OCI-LY3 (cell line): Measurements from ENCODE around the gene MYH10.

Experiments
- H2AFZ ChIP-seq: fragments of 200-600, 300-600 bp; shearing (Covaris generic); 2 replicates; pipeline ENCODE4 v1.6.0; 2014; ENCODE audit warnings: antibody characterized with exemption, low read depth, low read length
- H3K27ac ChIP-seq: fragments of 200-600, 300-600 bp; sonication (generic); 2 replicates; pipeline ENCODE4 v1.5.1; 2014; ENCODE audit warnings: mild to moderate bottlenecking, low read length, moderate library complexity, mixed read lengths
- H3K27me3 ChIP-seq: fragments of 200-600, 300-600 bp; sonication (generic); 2 replicates; pipeline ENCODE4 v1.6.1; 2014; ENCODE audit warnings: low read depth, low read length, mixed read lengths
- H3K36me3 ChIP-seq: fragments of 200-600, 300-600 bp; sonication (generic); replicated peaks from 2 replicates; pipeline ENCODE3; 2014; ENCODE audit warnings: low read depth, low read length, mixed read lengths
- H3K4me1 ChIP-seq: fragments of 300-600, 200-600 bp; sonication (generic); 2 replicates; pipeline ENCODE4 v1.6.1; 2014; ENCODE audit warnings: low read length, mixed read lengths
- H3K4me2 ChIP-seq: fragments of 200-600, 300-600 bp; sonication (generic); 2 replicates; pipeline ENCODE4 v1.6.1; 2014; ENCODE audit warnings: low read length, mixed read lengths
- H3K4me3 ChIP-seq: fragments of 300-600, 200-600 bp; sonication (generic); 2 replicates; pipeline ENCODE4 v1.5.1; 2014; ENCODE audit warnings: antibody characterized with exemption, mild to moderate bottlenecking, low read length, moderate library complexity
- H3K79me2 ChIP-seq: fragments of 300-600, 200-600 bp; shearing (Covaris generic); 2 replicates; pipeline ENCODE4 v1.6.1; 2014; ENCODE audit warnings: mild to moderate bottlenecking, low read length, mixed read lengths
- H3K9ac ChIP-seq: fragments of 300-600, 200-600 bp; shearing (Covaris generic); 2 replicates; pipeline ENCODE4 v1.6.0; 2014; ENCODE audit warnings: mild to moderate bottlenecking, low read length, moderate library complexity
- H3K9me3 ChIP-seq: fragments of 200-600, 300-600 bp; shearing (Covaris generic); 2 replicates; pipeline ENCODE4 v1.6.1; 2014; ENCODE audit warnings: low read length, mixed read lengths; ENCODE audit not compliant: insufficient read depth
- H4K20me1 ChIP-seq: fragments of 200-600, 300-600 bp; sonication (generic); 2 replicates; pipeline ENCODE4 v1.6.1; 2016; ENCODE audit warnings: low read length, mixed read lengths; ENCODE audit not compliant: insufficient read depth
- EZH2phosphoT487 ChIP-seq: fragments of 200-600 bp; shearing (Covaris generic); IDR thresholded peaks from 2 replicates; pipeline ENCODE4 v1.6.1; 2018; ENCODE audit warnings: antibody characterized with exemption, mixed run types, low read depth
- TF ChIP-seq, protein P1 (sequence below): fragments of 200-600, 300-600 bp; sonication (generic); IDR thresholded peaks from 2 replicates; pipeline ENCODE4 v1.5.1; 2014; ENCODE audit warnings: antibody characterized with exemption, low read length, low read depth

The MYH10 gene

DNA sequence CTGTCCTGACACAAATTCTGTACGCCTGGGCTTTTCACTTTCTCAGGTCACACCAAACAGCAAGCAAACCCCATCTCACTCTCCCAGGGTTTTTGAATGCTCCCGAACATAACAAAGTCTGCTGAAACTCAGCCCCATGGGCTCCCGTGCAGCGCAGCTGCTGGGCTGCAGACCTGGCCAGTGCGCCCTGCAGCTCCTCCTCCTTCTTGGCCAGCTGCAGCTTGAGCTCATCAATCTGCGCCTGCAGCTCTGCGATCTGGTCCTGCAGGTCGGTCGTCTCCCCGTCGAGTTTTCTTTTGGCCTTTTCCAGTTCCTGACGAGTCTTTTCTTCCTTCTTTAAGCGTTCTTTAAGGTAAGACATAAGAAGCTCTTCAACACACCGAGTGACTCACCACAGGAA, 124.4 kb downstream of the MYH10 start:
- Histone ChIP-seq H3K9me3 (no peaks in the 10 kb centered on the region), H3K4me1 (no peaks in the 10 kb centered on the region), H3K4me3 (no peak overlapping the region), H3K27ac (no peak overlapping the region), H3K36me3 (no peaks in the 10 kb centered on the region), H4K20me1 (no peaks in the 10 kb centered on the region), H3K27me3 (no peaks in the 10 kb centered on the region), H3K79me2 (no peaks in the 10 kb centered on the region), H2AFZ (no peak overlapping the region), H3K9ac (no peak overlapping the region), H3K4me2 (no peak overlapping the region)
- TF ChIP-seq EZH2phosphoT487, result no peak
- TF ChIP-seq, protein P1, sequence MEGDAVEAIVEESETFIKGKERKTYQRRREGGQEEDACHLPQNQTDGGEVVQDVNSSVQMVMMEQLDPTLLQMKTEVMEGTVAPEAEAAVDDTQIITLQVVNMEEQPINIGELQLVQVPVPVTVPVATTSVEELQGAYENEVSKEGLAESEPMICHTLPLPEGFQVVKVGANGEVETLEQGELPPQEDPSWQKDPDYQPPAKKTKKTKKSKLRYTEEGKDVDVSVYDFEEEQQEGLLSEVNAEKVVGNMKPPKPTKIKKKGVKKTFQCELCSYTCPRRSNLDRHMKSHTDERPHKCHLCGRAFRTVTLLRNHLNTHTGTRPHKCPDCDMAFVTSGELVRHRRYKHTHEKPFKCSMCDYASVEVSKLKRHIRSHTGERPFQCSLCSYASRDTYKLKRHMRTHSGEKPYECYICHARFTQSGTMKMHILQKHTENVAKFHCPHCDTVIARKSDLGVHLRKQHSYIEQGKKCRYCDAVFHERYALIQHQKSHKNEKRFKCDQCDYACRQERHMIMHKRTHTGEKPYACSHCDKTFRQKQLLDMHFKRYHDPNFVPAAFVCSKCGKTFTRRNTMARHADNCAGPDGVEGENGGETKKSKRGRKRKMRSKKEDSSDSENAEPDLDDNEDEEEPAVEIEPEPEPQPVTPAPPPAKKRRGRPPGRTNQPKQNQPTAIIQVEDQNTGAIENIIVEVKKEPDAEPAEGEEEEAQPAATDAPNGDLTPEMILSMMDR, result no peak

DNA sequence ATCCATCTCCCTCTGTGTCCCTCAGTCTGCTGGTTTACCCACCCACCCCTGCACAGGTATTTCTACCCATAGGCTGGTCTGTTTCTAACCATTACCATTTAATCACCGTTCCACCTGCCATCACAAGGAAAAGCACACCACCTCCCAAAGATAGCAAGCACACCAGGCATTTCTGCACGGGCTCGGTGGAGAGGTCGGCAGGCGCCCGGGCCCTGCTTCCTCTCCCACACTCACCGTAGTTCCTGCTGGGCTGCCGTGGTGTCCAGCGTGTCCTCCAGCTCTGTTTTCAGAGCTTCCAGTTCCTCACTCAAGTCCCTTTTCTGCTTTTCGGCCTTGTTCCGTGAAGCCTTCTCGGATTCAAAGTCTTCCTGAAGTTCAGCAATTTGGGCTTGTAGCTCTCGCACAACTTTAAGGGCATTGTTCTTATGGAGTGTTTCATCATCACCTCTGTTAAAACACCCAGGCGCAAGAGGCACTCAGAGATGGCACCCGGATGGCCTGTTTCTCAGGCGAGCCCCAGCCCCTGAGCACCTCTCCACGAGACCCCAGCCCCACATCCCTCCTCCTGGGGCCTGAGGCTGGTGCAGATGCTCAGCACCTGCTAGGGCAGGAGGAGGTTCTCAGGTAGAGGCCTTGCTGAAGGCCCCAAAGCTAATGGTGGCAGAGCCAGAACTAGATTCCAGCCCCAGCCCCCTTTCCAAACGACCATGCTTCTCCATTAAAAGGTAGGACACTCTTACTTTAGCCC, 125.9 kb downstream of the MYH10 start:
- H3K9ac ChIP-seq, result no peak overlapping the region
- H3K4me2 ChIP-seq, result no peak overlapping the region
- TF ChIP-seq, protein P1, result no peak
- no peaks in the 10 kb centered on the region for H3K79me2 ChIP-seq
- H4K20me1 ChIP-seq, result no peaks in the 10 kb centered on the region
- H3K9me3 ChIP-seq, result no peaks in the 10 kb centered on the region
- no peaks in the 10 kb centered on the region for H3K27me3 ChIP-seq
- H3K4me1 ChIP-seq, result no peaks in the 10 kb centered on the region
- no peak overlapping the region for H3K27ac ChIP-seq
- H3K36me3 ChIP-seq, result no peaks in the 10 kb centered on the region
- no peak overlapping the region for H2AFZ ChIP-seq
- H3K4me3 ChIP-seq, result no peak overlapping the region

DNA sequence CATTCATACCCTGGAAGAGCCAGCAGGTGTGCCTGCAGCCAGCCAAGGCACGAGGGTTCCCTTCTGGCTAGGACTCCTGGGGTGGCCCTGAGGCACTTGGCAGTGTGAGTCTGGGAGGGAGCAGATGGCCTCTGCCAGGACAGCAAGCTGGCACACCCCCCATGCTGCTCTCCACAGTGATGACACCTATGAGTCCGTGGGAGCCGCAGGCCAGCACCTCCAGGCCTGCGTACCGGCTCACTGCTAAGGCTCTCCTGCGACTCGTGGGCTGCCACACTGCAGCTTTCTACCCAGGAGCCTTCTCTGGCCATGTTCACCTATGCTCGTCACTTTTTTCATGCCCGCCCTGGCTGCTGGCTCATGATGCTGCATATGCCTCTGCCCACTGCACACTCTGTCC, 126.7 kb downstream of the MYH10 start:
- no peak overlapping the region for H3K4me3 ChIP-seq
- no peaks in the 10 kb centered on the region for H3K9me3 ChIP-seq
- no peak overlapping the region for H3K4me2 ChIP-seq
- H3K27ac ChIP-seq, result no peak overlapping the region
- H3K36me3 ChIP-seq, result no peaks in the 10 kb centered on the region
- TF ChIP-seq, protein P1, result no peak
- no peak for TF ChIP-seq EZH2phosphoT487
- H3K4me1 ChIP-seq, result no peaks in the 10 kb centered on the region
- no peak overlapping the region for H2AFZ ChIP-seq
- H3K9ac ChIP-seq, result no peak overlapping the region
- H4K20me1 ChIP-seq, result no peaks in the 10 kb centered on the region
- no peaks in the 10 kb centered on the region for H3K27me3 ChIP-seq
- H3K79me2 ChIP-seq, result no peaks in the 10 kb centered on the region

DNA sequence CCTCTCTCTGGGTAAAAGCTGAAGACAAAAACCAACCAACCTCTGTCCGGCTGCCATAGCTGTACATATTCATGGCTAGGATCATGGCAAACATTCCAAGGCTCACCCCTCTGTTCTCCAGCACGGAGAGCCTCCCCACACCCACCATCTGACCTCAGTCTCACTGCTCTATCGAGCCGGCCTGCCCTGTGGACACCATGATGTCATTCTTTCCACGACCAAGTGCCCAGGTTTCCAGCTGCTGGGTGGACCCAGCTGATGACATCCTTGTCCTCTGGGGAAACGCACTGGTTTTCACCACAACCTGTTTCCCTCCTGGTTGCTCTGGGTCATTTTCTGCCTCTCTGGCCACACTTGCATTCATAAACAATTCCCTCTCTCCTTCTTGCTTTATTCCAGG, 127.2 kb downstream of the MYH10 start:
- no peak overlapping the region for H3K27ac ChIP-seq
- no peaks in the 10 kb centered on the region for H3K79me2 ChIP-seq
- H3K36me3 ChIP-seq, result no peaks in the 10 kb centered on the region
- H2AFZ ChIP-seq, result no peak overlapping the region
- no peaks in the 10 kb centered on the region for H3K9me3 ChIP-seq
- H3K4me3 ChIP-seq, result no peak overlapping the region
- H3K4me1 ChIP-seq, result no peaks in the 10 kb centered on the region
- no peak overlapping the region for H3K4me2 ChIP-seq
- no peak overlapping the region for H3K9ac ChIP-seq
- no peak for TF ChIP-seq EZH2phosphoT487
- TF ChIP-seq, protein P1, result no peak
- no peaks in the 10 kb centered on the region for H4K20me1 ChIP-seq
- no peaks in the 10 kb centered on the region for H3K27me3 ChIP-seq
